Kidney epithelial cell (primary cell): ENCODE measurements around the gene STN1. TPM values are rescaled to one million over a fixed set of nuclear protein-coding genes. Genes with fewer than 3 reads are reported as not detected.

Source experiments
- DNase-seq: peaks from one replicate; pipeline ENCODE4 v3.0.0-alpha.2; 2010; ENCODE audit warnings: low read depth
- H3K27me3 ChIP-seq: 2 replicates; pipeline ENCODE4 v1.6.0; 2011; ENCODE audit warnings: low read length; ENCODE audit not compliant: control insufficient read depth, insufficient read depth
- H3K36me3 ChIP-seq: 2 replicates; pipeline ENCODE4 v1.5.1; 2011; ENCODE audit warnings: low read length; ENCODE audit not compliant: control insufficient read depth, insufficient read depth
- H3K4me3 ChIP-seq: 2 replicates; pipeline ENCODE4 v1.5.1; 2011; ENCODE audit warnings: low read depth, mild to moderate bottlenecking, control low read depth, low read length
- total RNA-seq: library from RNA; depleted of rRNA; stranded (reverse); fragments of >200 nt; gene quantifications from 2 replicates; pipeline ENCODE4 v1.2.3, GENCODE V29; 2015
- TF ChIP-seq, protein P1 (sequence below): IDR thresholded peaks from 2 replicates; pipeline ENCODE4 v1.5.1; 2011; ENCODE audit warnings: mild to moderate bottlenecking, moderate library complexity, low read length, control low read depth, inconsistent platforms; ENCODE audit not compliant: insufficient read depth, poor library complexity, severe bottlenecking

The STN1 gene
- total RNA-seq, 1 donor from 2014 or later: 25.1 TPM

DNA sequence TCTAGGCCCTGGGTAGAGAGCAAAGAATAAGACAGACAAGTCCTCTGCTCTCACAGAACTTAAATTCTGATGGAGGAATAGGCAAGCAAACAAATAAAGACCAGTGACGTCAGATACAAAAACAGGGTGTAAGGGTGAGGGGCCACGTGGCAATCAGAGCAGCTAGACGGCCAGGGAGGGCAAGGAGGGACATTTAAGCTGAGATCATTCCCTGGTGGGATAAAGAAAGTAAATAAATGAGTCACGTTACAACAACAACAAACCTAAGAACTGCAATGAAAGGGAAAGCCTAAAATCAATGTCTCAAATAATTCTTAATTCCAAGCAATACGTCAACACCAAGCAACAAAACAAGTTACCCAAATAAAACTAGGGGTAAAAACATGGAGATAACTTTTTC is 21.8 kb downstream of the STN1 start:
- TF ChIP-seq, protein P1, sequence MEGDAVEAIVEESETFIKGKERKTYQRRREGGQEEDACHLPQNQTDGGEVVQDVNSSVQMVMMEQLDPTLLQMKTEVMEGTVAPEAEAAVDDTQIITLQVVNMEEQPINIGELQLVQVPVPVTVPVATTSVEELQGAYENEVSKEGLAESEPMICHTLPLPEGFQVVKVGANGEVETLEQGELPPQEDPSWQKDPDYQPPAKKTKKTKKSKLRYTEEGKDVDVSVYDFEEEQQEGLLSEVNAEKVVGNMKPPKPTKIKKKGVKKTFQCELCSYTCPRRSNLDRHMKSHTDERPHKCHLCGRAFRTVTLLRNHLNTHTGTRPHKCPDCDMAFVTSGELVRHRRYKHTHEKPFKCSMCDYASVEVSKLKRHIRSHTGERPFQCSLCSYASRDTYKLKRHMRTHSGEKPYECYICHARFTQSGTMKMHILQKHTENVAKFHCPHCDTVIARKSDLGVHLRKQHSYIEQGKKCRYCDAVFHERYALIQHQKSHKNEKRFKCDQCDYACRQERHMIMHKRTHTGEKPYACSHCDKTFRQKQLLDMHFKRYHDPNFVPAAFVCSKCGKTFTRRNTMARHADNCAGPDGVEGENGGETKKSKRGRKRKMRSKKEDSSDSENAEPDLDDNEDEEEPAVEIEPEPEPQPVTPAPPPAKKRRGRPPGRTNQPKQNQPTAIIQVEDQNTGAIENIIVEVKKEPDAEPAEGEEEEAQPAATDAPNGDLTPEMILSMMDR: no peak
- DNase-seq: no peak
- peaks cover 1% of the 10 kb centered on the region for H3K36me3 ChIP-seq
- no peak overlapping the region for H3K4me3 ChIP-seq
- H3K27me3 ChIP-seq: no peaks in the 10 kb centered on the region

DNA sequence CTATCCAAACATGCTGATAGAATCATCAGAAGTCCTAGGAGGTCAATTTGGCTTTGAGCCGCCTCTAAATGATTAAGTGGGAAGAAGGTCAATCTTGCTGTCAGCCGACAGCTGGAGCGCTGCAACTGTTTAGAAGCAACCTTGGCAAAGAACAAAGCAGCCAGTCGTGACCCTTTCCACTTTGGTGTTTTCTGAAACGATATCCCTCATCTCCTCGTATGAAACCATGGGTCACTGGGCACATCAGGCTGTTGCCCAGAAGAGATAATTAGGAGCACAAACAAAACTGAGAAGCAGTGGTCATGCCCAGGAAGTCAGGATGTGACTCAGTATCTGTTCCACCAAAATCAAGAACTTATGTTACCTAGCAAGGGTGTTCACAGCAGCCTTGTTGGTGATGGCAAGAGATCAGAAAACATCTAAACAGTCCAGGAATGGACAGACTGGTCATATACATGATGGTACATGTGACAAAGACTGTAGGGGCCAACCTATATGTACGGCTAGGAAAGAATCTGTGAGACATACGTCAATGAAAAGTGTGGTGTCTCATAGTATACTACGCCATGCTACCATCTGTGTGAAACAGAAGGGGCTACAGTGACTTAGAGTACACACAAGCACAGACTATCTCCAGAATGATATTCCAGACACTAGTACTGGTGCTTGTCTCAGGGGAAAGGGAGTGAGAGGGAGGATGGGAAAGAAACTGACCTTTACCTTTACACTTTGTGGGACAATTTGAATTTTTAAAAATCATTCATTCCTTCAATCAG is 22.4 kb downstream of the STN1 start:
- Histone ChIP-seq H3K4me3 (no peak overlapping the region), H3K36me3 (peaks cover 1% of the 10 kb centered on the region), H3K27me3 (no peaks in the 10 kb centered on the region)
- TF ChIP-seq, protein P1: no peak
- DNase-seq: no peak

DNA sequence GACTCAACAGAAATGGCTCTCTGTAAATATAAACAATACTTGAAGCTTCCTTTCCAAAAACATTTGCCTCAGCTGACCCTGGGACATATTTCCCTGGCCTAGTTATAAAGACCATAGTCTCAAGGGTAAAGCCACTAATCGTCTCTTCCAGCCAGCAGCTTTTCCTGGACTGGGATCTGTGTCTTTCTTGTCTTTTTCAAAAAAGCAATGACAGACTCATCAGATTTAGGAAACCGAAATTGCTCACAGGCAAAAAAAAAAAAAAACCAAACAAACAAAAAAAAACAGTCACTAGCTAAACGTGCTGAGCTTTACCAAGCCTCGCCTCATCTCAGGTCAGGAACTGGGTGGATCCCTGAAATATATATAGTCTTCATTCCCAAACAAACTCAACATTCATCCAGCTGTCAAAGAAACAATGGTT is 23.5 kb downstream of the STN1 start:
- no peak for DNase-seq
- no peaks in the 10 kb centered on the region for H3K27me3 ChIP-seq
- peaks cover 1% of the 10 kb centered on the region for H3K36me3 ChIP-seq
- TF ChIP-seq, protein P1: no peak
- no peak overlapping the region for H3K4me3 ChIP-seq

DNA sequence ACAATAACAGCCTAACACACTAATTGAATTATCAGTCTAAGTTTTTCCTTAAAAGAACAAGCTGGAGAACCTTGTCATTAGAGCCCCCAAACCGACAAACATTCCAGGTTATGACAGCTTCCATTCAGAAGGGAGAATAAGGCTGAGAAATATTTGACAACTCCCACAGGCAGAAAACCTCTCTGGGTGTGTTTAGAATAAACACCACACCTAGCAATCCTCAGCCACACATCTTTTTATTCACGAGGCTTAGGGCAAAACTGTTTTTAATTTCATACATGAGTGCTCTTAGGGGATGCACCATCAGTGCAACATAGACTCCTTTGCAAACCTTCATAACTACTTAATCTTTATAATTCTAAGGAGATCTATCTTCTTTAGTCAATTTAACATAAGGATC is 24.2 kb downstream of the STN1 start:
- TF ChIP-seq, protein P1: no peak
- H3K27me3 ChIP-seq: no peaks in the 10 kb centered on the region
- no peak for DNase-seq
- H3K4me3 ChIP-seq: no peak overlapping the region
- peaks cover 1% of the 10 kb centered on the region for H3K36me3 ChIP-seq

DNA sequence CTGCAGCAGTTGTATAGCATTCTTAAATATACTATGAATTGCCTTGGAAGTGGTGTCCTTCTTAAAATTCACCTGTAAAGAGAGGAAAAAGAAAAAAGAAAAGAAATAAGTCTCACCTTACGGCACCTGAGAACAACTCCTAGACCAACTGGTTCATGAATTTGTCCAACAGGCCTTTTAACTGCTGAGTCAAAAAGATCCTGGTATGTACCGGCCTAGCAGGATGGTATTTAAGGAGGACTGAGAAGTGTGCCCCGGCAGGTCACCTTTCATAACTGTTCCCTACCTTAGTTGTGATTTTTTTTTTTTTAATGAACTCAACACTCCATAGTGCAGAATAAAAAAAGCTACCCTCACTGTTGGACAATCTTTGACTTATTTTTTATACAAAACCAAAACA is 25.8 kb downstream of the STN1 start:
- no peak for DNase-seq
- Histone ChIP-seq H3K27me3 (no peaks in the 10 kb centered on the region), H3K4me3 (no peak overlapping the region), H3K36me3 (peaks cover 1% of the 10 kb centered on the region)
- TF ChIP-seq, protein P1: no peak

DNA sequence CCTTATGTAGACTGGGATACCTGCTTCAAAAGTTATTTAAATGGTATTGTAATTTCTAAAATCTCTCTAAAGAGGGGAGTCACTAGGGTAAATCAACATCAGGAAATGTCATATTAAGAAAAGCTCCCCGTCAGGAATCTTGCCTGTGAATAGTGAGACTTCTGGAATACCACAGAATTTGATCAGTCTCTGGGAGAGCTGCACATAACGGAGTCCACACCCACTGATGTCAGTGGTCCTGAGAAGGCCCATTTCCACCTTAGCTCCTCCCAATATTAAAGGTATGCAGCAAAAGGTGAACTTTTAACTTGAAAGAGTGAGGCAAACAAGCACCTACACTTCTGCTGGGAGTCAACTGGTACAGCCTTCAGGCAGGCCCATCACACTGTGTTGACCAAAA is 27.3 kb downstream of the STN1 start:
- no peak for DNase-seq
- no peaks in the 10 kb centered on the region for H3K27me3 ChIP-seq
- peaks cover 1% of the 10 kb centered on the region for H3K36me3 ChIP-seq
- H3K4me3 ChIP-seq: no peak overlapping the region
- TF ChIP-seq, protein P1: no peak
